Measurements from ENCODE around the gene RASAL3.
A peak's percentile ranks its signal among the peaks of the same experiment; 100 is the strongest.
"Not testable (repeated sequence)": the region's sequence is repeated elsewhere in the genome, so short reads cannot be mapped to it uniquely, and the experiment has no call there.

Gene RASAL3

DNA sequence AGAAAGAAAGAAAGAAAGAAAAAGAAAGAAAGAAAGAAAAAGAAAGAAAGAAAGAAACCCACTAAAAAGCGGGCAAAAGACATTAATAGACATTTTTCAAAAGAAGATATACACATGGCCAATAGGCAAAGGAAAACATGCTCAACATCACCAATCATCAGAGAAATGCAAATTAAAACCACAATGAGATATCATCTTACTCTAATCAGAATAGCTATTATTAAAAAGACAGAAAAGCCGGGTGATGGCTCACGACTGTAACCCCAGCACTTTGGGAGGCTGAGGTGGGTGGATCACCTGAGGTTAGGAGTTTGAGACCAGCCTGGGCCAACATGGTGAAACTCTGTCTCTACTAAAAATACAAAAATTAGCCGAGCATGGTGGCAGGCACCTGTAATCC is 9.5 kb upstream of the RASAL3 start:
- not testable (repeated sequence) for ATAC-seq, DNase-seq

DNA sequence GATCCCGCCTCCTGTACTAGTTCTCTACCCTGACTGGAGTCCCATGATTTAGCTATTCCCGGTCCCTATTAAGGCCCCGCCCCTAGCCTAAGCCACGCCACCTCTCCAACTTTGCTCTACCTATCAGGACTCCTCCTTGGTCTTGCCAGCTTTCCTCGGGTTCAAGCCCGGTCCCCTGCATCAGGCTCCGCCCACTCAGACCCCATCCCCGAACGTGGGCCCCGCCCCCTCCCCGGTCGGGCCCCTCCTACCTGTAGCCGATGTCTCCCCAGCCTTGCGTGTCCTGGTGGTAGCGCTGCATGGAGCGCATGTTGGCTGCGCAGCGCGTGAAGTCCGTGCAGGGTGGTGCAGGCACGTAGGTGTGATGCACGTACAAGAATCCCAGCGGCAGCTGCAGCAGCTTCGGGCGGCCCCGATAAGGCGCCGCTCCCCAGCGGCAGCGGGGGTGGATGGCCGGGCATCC is 7.3 kb upstream of the RASAL3 start:
- ATAC-seq (no peak), DNase-seq (no peak)

DNA sequence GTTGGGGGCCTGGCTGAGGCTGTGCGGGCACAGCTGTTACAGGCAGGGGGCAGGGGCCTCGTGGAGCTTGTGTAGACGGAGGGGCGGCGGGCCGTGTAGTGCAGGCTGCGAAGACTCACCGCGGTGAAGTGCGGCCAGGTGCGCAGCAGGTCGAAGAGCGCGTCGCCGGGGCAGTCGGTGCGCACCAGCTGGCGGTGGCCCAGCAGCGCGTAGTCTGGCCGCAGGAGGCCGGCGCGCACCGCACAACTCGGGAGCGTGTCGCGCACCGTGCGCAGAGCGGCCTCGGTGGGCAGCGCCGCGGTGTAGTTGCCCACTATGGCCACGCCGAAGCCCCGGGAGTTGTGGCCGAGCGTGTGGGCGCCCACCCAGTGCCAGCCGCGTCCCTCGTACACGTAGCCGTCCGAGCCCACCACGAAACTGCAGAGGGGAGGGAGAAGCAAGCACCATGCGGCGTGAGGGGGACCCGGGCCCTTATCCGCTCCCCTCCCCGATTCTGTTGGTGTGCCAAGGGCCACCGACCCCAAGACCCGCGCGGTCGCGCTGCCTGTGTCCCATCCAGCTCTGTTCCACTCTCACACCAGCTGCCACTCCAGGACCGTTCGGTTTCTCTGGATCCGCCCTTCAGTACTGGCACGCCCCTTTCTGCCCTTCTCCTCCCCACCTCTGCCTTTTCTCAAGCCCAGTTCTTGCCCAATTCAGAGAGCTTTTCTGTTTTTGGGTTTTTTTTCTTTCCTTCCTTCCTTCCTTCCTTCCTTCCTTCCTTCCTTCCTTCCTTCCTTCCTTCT is 5.4 kb upstream of the RASAL3 start:
- ATAC-seq (peak; percentile 39), DNase-seq (peak; percentile 47)

DNA sequence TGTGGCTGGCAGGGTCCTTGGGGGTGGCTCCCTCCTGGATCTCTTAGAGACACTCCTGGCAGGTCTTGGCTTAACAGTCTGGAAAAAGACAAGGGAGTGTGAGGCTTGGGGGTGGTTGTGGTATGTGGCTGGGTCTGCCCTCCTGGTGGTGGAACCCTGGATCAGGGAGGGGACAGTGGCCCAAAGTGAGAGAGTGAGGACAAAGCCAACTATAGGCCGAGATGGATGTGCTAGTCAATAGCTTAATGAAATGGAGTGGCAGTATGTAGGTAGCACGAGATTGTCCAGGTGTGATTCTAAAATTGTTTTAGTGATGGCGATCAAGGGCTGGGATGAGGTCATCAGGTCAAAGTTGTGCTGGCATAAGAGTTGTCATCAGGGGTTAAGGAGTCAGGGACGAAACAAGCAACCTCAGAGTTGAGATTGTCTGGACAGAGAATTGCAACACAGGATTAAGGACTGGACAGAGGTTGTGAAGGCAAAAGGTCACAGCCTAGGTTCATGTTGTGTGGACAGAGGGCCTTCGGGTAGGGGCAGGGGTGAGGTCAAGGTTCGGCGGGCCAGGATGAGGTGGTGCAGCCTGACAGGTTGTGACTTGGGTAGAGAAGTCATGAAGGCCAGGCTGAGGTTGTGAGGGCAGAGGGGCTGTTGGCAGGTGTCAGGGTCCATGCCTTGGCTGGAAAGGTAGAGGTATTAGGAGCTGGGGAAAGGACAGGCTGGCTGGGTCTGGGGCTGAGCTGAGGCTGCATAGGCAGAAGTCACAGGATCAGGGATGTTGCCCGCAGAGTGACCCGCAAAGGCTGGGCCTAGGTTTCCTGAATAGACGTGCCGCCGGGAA is 4.5 kb upstream of the RASAL3 start:
- no peak for DNase-seq

DNA sequence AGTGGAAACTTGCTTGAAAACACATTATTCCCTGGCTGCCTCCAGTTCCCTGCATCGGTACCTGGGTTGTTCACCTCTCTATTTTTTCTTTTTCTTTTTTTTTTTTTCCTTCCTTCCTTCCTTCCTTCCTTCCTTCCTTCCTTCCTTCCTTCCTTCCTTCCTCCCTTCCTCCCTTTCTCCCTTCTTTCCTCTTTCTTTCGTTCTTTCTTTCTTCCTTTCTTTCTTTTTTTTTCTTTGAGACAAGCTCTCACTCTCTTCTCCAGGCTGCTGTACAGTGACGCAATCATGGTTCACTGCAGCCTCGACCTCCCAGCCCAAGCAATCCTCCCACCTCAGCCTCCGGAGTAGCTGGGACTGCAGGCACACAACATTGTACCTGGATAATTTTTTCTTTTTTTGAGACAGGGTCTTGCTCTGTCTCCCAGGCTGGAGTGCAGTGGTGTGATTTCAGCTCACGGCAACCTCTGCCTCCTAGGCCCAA is 3.4 kb upstream of the RASAL3 start:
- ATAC-seq (no peak), DNase-seq (no peak)

More for the DNA sequence above, 4.5 kb upstream of the RASAL3 start:
- no peak for ATAC-seq

DNA sequence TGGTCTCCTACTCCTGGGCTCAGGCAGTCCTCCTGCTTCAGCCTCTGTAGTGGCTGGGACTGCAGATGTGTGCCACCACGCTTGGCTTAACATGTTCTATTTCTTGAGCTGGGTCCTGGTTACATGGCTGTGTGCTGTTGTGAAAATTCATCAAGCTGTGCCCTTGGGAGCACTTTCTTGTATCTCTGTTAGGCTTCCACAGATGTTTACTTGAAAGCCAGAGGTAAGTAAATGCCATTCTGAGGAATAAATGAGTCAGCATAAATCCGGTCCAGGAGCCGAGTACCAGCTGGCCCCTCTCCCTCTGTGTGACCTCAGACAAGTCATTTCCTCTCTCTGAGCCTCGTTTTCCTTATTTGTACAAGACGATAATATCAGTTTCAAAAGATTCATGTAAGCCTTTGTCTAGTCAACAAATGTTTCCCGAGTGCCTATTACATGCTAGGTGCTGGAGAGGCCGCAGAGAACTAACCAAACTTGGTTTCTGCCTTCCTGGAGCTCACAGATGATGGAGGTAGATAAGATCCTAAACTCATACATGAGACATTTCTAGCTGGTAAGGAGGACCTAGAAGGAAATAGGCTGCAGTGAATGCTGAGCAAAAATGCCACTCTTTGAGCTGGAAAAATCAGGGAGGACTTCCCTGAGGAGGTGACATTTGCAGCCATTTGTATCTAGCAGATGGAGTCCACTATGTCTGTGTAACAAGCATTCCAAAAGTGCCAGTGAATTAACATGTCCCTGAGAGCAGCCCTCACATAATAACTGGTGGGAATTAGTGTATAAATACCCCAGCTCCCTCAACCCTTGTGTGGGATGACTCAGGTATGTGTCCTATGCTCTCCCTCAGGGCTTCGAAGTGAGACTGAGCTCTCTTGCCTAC is 2.7 kb upstream of the RASAL3 start:
- peak; percentile 73 for ATAC-seq
- DNase-seq: peak; percentile 56

DNA sequence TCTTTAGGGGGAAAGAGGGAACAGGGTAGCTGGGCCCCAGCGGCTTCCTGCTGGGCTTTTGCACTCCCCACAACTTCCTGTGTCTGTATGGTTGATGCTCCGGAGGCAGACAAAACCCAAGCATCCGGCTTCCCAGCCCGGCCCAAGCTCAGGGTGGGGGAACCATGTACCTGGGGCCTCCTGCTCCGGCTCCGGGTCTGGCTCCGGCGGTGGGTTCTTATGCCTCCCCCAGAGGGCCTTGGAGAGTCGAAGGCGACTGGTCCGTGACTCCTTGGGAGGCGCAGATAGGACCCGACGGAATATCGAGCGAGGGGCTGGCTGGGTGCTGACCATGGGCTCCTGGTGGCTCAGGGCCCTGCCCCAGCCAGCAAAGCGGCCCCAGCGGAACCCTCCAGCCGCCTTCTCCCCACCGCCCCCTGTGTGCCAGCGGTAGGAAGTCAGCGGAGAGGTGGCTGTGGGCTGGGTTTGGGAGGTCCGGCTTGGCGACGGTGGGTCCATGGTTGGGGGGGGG is 428 bp downstream of the RASAL3 start:
- ATAC-seq (peak; percentile 80), DNase-seq (peak; percentile 81)

DNA sequence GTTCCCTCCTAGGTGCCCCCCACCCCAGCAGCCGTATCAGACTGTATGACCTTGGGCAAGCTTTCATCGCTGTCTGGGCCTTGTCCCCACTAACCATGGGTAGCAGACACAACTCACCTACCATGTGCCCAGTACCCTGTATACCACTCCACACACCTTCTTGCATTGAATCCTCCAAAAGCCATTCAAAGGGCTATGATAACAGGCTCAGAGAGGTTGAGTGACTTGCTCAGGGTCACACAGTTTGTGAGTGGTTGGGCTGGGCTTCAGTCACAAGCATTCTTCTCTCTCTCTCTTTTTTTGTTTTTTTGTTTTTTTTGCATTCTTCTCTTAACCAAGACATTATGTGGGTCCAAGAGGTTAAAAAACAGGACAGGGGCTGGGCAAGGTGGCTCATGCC is 2.6 kb downstream of the RASAL3 start:
- no peak for DNase-seq
- no peak for ATAC-seq

DNA sequence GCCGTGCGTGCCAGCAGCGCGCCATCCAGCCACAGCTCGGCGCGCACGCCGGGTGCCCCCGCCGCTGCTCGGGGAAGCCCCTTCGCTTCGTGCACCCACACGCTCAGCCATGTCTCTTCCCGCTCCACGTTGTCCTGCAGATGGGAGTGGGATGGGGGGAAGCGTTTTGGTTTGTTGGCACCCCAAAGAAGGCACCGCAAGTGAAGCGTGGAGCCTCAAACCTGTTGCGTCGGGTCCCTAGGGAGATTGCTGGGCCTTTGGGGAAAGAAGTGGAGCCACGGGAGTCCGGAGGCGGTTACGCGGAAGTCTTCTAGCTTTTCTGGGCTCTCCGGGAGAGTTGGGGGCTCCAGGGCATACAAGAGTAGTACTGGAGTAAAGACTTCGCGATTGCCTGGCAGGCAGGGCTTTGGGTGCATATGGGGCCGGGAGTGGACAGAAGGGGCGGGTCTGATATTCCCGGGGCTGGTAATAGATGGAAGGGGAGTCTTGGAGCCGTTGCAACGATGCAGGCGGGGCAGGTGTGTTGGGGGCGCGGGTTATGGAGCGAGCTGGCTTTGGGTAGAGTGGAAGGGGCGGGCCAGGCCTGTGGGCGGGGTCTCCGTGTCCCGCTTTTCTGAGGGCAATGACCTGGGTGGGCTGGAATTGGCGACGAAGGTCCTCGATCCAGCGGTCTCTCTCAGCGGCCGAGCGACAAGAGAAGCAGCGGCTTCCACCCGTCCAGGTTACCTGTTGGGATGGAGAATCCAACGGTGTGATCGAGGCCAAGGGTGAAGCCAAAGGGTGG is 6.5 kb downstream of the RASAL3 start:
- ATAC-seq: no peak

DNA sequence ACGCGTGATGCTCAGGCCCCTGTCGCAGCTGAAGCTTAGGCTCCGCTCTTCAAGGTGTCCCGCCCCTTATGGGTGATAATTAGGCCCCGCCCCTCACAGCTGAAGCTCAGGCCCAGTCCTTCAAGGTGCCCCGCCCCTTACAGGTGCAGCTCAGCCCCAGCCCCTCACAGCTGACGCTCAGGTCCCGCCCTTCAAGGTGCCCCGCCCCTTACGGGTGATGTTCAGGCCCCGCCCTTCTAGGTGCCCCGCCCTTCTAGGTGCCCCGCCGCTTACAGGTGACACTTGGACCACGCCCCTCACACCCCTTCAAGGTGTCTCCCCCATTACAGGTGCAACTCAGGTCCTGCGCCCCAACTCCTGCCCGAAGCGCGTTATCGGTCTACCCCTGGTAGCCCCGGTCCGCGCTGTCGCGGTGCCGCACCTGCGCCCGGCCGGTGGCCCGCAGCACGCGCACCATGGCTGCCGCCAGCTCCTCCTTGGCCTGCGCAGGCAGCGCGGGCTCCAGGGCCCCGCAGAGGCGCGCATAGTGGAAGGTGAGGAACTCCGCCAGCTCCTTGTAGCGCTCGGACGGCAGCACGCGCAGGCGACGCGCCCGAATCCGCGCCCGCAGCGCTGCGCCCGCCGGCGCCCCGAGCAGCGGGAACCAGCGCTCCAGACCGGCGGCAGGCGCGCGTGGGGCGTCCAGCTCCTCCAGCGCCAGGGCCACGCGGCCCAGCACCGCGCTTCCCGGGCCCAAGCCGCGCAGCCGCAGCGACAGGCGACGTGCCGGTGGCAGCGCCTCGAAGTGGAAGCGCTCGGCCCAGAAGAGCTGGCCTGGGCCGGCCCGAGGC is 7.3 kb downstream of the RASAL3 start:
- no peak for DNase-seq
- peak; percentile 36 for ATAC-seq

More for the DNA sequence above, 6.5 kb downstream of the RASAL3 start:
- no peak for DNase-seq

DNA sequence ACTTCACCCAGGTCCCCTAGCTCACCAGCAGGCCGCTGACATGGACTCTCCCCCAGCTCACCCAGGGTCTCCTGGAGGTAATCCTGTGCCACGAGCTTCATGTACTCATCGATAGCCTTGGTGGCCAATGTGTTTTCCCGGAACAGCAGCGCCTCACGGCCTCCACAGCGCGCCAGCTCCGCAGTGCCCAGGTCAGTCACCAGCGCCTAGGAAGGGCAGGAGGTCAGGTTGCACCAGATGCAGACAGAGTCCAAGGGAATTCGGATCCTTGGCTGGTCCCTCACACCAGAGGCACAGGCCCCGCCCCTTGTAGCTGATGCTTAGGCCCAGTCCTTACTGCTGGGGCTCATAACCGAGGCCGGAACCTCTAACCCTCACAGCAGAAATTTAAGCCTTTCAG is 7.9 kb downstream of the RASAL3 start:
- no peak for DNase-seq
- ATAC-seq: no peak

DNA sequence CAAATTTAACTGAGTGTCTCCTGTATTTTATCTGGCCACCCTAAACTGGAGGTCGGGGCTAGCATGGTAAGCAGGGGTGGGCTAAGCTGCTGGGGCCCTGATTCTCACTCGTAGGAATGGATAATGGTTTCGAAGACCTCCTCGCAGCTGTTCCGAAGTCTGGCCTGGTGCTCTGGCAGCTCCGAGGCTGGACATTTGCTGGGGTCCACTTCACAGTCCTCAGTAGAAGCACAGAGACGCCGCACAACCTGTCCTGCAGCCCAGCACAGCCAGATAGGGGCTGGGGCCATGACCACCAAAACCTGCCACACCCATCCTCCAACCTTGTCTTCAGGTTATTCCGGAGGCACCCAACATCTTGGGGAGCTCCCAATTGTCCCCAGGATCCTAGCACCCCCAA is 8.3 kb downstream of the RASAL3 start:
- no peak for DNase-seq
- ATAC-seq: no peak

DNA sequence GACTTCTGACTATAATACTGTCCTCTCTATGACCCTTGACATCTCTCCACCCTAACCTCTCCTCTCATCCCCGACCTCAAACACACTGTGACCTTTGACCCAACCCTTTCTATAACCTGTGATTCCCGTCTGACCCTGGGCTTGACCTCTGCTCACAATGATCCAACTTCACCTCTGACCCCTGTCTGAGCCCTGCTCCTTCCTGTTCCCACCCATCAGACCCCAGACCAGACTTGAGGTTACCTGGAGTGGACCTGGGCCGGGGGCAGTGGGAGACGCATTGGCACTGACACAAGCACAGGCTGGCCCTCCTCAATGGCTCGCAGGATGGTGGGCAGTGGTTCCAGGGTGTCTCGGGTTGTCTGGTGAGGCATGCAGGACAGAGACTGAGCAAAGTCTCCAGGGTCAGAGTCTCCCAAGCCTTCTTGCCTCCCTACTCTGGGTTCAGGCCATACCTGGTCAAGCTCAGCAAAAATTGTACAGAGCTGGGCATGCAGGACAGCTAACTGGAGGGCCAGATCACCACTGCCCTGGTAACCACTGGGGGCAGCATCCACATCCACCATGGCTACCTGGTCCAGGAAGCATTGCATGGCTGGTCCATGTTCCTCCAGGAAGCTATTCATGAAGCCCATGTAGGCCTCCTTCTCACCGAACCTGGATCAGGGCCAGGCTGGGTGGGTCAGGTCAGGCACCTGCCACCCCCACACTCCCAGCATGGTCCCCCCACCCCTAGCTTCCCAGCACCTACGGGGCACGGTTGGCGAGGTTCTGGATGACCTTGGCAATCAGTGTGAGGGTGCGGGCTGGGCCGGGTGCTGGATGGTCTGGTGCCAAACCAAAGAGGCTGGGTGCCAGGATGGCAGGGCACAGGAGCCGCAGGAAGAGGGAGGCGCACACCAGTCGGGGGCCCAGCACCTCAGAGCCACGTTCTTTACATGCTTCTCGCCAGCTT is 10.2 kb downstream of the RASAL3 start:
- no peak for DNase-seq
- no peak for ATAC-seq

DNA sequence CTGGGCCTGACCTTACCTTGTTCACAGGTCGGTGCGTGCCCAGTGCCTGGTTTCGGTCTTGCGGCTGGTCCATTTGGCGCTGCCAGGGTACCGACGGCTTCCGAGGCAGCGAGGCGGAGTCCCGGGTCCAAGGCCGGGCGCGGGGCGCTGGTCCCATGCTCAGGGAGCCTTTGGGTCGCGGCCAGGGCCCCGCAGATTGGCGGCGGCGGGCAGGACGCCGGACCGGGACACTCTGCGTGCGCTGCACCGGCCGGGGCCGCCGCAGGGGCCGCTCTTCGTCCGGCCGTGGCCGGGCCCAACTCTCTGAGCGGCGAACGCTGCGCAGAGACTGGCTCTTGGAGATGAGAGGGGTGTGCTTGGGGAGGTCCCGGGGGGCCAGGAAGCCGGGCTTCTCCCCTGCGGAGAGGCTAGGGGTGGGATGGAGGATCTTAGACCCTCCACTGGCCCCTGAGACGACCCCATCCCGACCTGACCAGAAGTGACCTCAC is 11.2 kb downstream of the RASAL3 start:
- ATAC-seq: no peak
- no peak for DNase-seq

DNA sequence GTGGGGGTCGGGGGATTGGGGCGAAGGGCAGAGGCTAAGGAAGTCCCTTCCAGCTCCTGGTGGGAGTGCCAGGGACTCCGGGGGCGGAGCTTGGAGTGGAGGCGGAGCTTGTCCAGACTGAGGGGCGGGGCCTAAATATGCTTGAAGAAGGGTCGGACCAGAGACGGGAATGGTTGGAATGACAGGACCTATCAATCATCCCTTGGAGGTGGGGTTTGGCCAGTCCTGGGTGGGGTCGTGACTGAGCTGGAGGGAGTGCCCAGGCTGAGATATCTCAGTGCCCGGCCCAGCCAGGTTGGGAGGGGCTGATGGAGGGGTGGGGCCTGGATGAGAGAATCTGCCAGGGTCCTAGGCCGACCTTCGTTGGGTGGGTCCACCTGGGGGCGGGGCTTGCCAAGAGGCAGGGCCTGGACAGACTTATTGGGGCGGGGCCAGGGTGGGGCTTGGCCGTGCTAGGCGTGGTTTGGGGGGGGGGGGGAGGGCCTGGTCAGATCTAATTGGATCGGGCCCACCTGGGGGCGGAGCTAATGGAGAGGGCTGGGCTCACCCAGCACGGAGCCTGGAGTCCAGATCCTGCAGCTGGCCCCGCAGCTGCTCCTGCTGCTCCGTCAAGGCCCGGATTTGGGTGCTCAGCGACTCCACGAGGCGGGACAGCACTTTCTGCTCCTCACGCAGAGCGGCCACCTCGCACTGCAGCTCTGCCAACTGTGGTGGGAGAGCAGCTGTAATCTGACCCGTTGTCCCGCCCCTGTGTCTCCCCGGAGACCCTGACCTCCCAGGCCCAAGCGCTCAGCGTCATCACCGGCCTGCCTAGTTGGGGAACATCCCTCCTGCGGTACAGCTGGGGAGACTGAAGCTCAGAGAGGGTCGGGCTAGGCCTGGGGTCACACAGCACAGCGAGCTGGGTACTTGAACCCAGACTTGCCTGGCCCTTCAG is 12.0 kb downstream of the RASAL3 start:
- ATAC-seq (no peak), DNase-seq (peak; percentile 49)

DNA sequence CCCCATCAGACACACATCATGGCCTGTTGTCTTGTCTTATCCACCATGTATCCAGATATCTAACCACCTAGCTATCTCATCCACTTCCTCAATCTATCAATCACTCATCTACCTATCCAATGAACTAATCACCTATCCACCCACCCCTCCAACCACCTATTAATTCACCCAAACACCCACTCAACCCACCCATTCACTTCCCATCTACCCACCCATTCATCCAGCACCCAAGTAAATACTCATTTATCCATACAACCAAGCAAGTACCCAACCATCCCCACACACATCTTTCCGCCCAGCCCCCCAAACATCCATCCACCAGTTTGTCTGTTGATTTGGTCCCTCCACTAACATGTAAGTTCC is 13.8 kb downstream of the RASAL3 start:
- ATAC-seq (no peak), DNase-seq (no peak)

DNA sequence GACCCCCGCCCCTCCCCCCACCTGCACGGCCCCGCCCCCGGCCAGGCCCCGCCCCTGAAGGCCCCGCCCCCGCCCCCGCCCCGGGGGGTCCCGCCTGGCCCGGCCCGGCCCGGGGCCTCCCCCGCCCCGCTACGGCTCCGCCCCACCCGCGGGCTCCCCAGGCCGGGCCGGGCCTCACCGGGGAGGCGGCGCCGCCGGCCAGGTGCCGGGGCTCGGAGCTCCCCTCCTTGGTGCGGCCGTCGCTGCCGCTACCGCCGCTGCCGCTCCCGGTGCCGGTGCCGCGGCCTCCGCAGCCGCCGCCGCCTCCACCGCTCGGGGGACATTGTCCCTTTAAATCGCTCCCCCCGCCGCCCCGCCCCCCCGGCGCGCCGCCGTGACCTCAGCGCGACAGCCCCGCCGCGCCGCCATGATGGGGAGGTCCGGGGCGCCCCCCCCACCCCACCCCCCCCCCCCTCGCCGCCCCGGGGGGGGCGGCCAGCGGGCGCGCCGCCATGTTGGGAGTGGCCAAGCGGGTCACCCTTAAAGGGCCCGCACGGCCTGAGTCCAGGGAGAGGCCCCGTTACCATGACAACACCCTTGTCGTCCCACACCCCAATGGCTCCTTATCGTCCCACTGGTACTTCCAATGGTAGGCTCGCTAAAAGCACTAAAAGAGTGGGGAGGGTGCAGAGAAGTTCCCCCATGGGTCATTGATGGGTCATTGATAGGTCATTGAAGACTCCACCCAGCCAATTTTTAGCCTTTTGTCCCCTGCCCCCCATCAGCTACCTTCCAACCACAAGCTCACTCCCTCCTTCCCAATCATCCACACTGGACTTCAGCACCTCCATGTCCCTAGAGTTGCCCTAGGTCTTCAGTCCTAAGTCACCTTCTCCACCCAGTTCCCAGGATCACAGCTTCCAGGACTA is 14.5 kb downstream of the RASAL3 start, which contains the start of gene WIZ:
TSS of gene WIZ (minus strand) at position 337 of the 908 bp plus-strand sequence. CDS start 1,649 bp downstream, outside the sequence.
- ATAC-seq (peak; percentile 60), DNase-seq (peak; percentile 87)
